Activated CD8-positive, alpha-beta memory T cell treated with anti-CD3 and anti-CD28 coated beads for 36 hours (primary cell): ENCODE measurements around the gene EVI5. TPM values are rescaled to one million over a fixed set of nuclear protein-coding genes. Genes with fewer than 3 reads are reported as not detected.

ENCODE experiments used
- CTCF ChIA-PET: fragments of 350-600 bp; sonication (Branson Sonifier 250); formaldehyde crosslinking; loops from one replicate; lab custom pipeline; 2021; ENCODE audit warnings: antibody characterized with exemption; lab: Charles Lee
- POLR2A ChIA-PET: fragments of 350-600 bp; sonication (Branson Sonifier 250); formaldehyde crosslinking; loops from one replicate; lab custom pipeline; 2021; ENCODE audit warnings: antibody characterized with exemption; lab: Charles Lee
- total RNA-seq, 2 experiments: library from RNA; stranded (reverse); gene quantifications; one replicate each; pipeline ENCODE4 v1.2.3, GENCODE V29; 2021

The EVI5 gene
- total RNA-seq, result 10 to 100 TPM; 49.3 to 51.2 TPM

- ChIA-PET CTCF (interaction anchor here (1.1 to 1.3 kb wide), 2 partner anchors 31 to 47 kb away, joined by 3 read pairs; partner anchors contain the start of gene RPL5), POLR2A (no interaction called here)
Observed at GRCh38 chr1:92784639-92785500, at the start of gene EVI5. EVI5 (minus strand) TSS chr1:92785108; CDS start chr1:92736546, 48,562 bp downstream.

GRCh38 chr1:92834617-92835016 is 49.7 kb upstream of the EVI5 start:
- CTCF ChIA-PET, result interaction anchor here (0.6 kb wide), 1 partner anchor 246 kb away, joined by 3 read pairs; no protein-coding TSS in a partner anchor
- POLR2A ChIA-PET, result no interaction called here

- ChIA-PET CTCF (interaction anchor here (0.6 kb wide), 1 partner anchor 246 kb away, joined by 3 read pairs; no protein-coding TSS in a partner anchor), POLR2A (interaction anchor here (0.7 kb wide), 1 partner anchor 127 kb away, joined by 3 read pairs; the partner anchor contains the start of gene DIPK1A)
Observed at GRCh38 chr1:92833840-92834239, 48.9 kb upstream of the EVI5 start.

GRCh38 chr1:92832537-92833114 is 47.7 kb upstream of the EVI5 start:
- POLR2A ChIA-PET, result interaction anchor here (0.9 to 1.9 kb wide), 5 partner anchors 13 to 358 kb away, joined by 3 to 14 read pairs (median 3); partner anchors contain the start of gene DIPK1A
- CTCF ChIA-PET, result interaction anchor here (0.6 to 2.6 kb wide), 13 partner anchors 8 to 350 kb away, joined by 3 to 11 read pairs (median 3); no protein-coding TSS in a partner anchor

GRCh38 chr1:92831762-92832536 is 47.0 kb upstream of the EVI5 start, which contains the start of gene RPL5:
RPL5 (plus strand) TSS chr1:92832040; CDS start chr1:92832115, 75 bp downstream.
- CTCF ChIA-PET, result interaction anchor here (0.6 to 2.6 kb wide), 15 partner anchors 9 to 1143 kb away, joined by 3 to 11 read pairs (median 3); no protein-coding TSS in a partner anchor
- POLR2A ChIA-PET, result interaction anchor here (0.6 to 1.9 kb wide), 8 partner anchors 8 to 422 kb away, joined by 3 to 14 read pairs (median 3); partner anchors contain the start of gene DIPK1A

GRCh38 chr1:92831368-92831761 is 46.5 kb upstream of the EVI5 start:
- ChIA-PET CTCF (interaction anchor here (0.6 to 2.6 kb wide), 9 partner anchors 9 to 1142 kb away, joined by 3 to 11 read pairs (median 4); no protein-coding TSS in a partner anchor), POLR2A (interaction anchor here (0.6 to 1.9 kb wide), 5 partner anchors 9 to 422 kb away, joined by 3 to 14 read pairs (median 3); partner anchors contain the start of gene DIPK1A)

GRCh38 chr1:92826792-92827191 is 41.9 kb upstream of the EVI5 start:
- POLR2A ChIA-PET, result no interaction called here

GRCh38 chr1:92822879-92823278 is 38.0 kb upstream of the EVI5 start:
- ChIA-PET CTCF (no interaction called here), POLR2A (no interaction called here)

More at GRCh38 chr1:92826792-92827191, 41.9 kb upstream of the EVI5 start:
- CTCF ChIA-PET, result no interaction called here

- ChIA-PET POLR2A (no interaction called here), CTCF (interaction anchor here (0.8 kb wide), 1 partner anchor 72 kb away, joined by 3 read pairs; no protein-coding TSS in a partner anchor)
Observed at GRCh38 chr1:92820551-92820950, 35.6 kb upstream of the EVI5 start.

GRCh38 chr1:92820024-92820423 is 35.1 kb upstream of the EVI5 start:
- ChIA-PET CTCF (no interaction called here), POLR2A (interaction anchor here (1.5 kb wide), 1 partner anchor 12 kb away, joined by 3 read pairs; the partner anchor contains the start of gene RPL5)

GRCh38 chr1:92817986-92818764 is 33.3 kb upstream of the EVI5 start:
- ChIA-PET POLR2A (interaction anchor here (0.7 to 1.5 kb wide), 2 partner anchors 14 to 1047 kb away, joined by 3 to 8 read pairs; partner anchors contain the start of gene RPL5), CTCF (interaction anchor here (0.6 to 2.8 kb wide), 8 partner anchors 10 to 176 kb away, joined by 3 to 11 read pairs (median 4); partner anchors contain the start of gene RPL5)

- POLR2A ChIA-PET, result no interaction called here
Observed at GRCh38 chr1:92817137-92817697, 32.3 kb upstream of the EVI5 start.

GRCh38 chr1:92816732-92817131 is 31.8 kb upstream of the EVI5 start:
- POLR2A ChIA-PET, result no interaction called here
- CTCF ChIA-PET, result interaction anchor here (1.2 to 2.8 kb wide), 3 partner anchors 15 to 122 kb away, joined by 3 to 11 read pairs (median 5); partner anchors contain the start of gene RPL5

More at GRCh38 chr1:92817137-92817697, 32.3 kb upstream of the EVI5 start:
- CTCF ChIA-PET, result interaction anchor here (1.2 to 2.8 kb wide), 3 partner anchors 14 to 122 kb away, joined by 3 to 11 read pairs (median 5); partner anchors contain the start of gene RPL5

- CTCF ChIA-PET, result no interaction called here
- POLR2A ChIA-PET, result no interaction called here
Observed at GRCh38 chr1:92808381-92808780, 23.5 kb upstream of the EVI5 start.

GRCh38 chr1:92805216-92805615 is 20.3 kb upstream of the EVI5 start:
- ChIA-PET CTCF (no interaction called here), POLR2A (no interaction called here)

- POLR2A ChIA-PET, result no interaction called here
- CTCF ChIA-PET, result interaction anchor here (1.0 kb wide), 1 partner anchor 29 kb away, joined by 3 read pairs; no protein-coding TSS in a partner anchor
Observed at GRCh38 chr1:92804721-92805201, 19.9 kb upstream of the EVI5 start.
